ENCODE results near the gene FBXL5. TPM values are rescaled to one million over a fixed set of nuclear protein-coding genes. Genes with fewer than 3 reads are reported as not detected.

The FBXL5 gene
- total and polyA plus RNA-seq, 2 donors (not counting 1 experiment from before 2014, with no cell fraction given) = 52.9 to 131 TPM

DNA sequence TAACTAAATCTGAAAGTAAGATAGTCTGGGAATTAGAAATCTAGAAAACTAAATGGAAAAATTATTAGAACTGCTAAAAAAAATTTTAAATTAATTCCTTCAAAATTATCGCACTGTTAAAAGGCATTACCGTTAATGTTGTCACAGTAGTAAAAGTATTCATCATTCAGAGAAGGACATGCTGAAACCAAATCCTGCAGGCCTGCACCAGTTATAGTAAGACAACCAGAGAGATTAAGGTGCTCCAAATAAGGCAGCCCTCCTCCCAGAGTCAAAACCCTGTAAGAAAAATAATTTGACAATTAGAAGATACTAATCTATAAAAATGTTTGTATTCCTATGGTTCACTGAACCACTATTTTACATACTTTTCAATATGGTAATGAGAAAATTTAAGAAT, 43.0 kb downstream of the FBXL5 start:
- Histone ChIP-seq H3K79me2 (ENCODE audit: control insufficient read depth, insufficient read depth, low read length) (peaks cover 11% of the 10 kb centered on the region), H3K36me3 (ENCODE audit: control insufficient read depth, insufficient read depth, low read length) (peaks cover 2% of the 10 kb centered on the region)
- TF ChIP-seq EZH2 (IDR thresholded peaks at IDR 0.05; ENCODE audit: low read length, missing control alignments) = no peak
- TF ChIP-seq, protein P1, sequence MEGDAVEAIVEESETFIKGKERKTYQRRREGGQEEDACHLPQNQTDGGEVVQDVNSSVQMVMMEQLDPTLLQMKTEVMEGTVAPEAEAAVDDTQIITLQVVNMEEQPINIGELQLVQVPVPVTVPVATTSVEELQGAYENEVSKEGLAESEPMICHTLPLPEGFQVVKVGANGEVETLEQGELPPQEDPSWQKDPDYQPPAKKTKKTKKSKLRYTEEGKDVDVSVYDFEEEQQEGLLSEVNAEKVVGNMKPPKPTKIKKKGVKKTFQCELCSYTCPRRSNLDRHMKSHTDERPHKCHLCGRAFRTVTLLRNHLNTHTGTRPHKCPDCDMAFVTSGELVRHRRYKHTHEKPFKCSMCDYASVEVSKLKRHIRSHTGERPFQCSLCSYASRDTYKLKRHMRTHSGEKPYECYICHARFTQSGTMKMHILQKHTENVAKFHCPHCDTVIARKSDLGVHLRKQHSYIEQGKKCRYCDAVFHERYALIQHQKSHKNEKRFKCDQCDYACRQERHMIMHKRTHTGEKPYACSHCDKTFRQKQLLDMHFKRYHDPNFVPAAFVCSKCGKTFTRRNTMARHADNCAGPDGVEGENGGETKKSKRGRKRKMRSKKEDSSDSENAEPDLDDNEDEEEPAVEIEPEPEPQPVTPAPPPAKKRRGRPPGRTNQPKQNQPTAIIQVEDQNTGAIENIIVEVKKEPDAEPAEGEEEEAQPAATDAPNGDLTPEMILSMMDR (conservative IDR thresholded peaks at IDR 0.05 in 1 of 2, IDR thresholded peaks at IDR 0.05 in 1 of 2; ENCODE audit: low read depth in 1 of 2, low read length in 2 of 2) = no peak

DNA sequence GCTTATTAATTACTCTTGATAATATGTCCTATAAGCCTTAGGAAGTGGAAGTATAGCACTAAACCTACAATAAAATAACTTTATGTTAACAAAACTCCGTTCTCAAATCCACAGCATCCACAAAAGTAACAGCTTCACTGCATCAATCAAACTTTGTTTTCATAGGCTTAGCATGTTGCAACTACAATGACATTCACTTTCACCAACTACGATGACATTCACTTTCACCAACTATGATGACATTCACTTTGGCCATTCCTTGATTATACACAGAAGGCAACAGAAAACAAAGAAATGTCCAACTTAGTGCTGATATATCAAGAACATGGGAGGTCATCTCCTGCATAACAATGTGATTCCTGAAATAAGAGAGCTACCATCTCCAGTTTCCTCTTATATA, 44.3 kb downstream of the FBXL5 start:
- no peak for DNase-seq (ENCODE audit: low read depth in 2 of 2)
- H3K27me3 ChIP-seq (ENCODE audit: control insufficient read depth, insufficient read depth, low read length) = no peaks in the 10 kb centered on the region
- TF ChIP-seq EZH2 (IDR thresholded peaks at IDR 0.05; ENCODE audit: low read length, missing control alignments) = no peak
- TF ChIP-seq, protein P1 (conservative IDR thresholded peaks at IDR 0.05 in 1 of 2, IDR thresholded peaks at IDR 0.05 in 1 of 2; ENCODE audit: low read depth in 1 of 2, low read length in 2 of 2) = no peak
- no peak overlapping the region for H3K9ac ChIP-seq (ENCODE audit: insufficient read depth, low read length)
- H3K4me2 ChIP-seq (ENCODE audit: extremely low read depth, insufficient read depth, low read length) = no peak overlapping the region
- H3K4me3 ChIP-seq (replicated peaks in 1 of 4; ENCODE audit: control extremely low read depth in 1 of 4, insufficient read depth in 1 of 4, low read depth in 3 of 4, low read length in 4 of 4) = no peak overlapping the region
- peaks cover 2% of the 10 kb centered on the region for H3K36me3 ChIP-seq (ENCODE audit: control insufficient read depth, insufficient read depth, low read length)
- no peak overlapping the region for H2AFZ ChIP-seq (ENCODE audit: low read length)
- no peaks in the 10 kb centered on the region for H4K20me1 ChIP-seq (ENCODE audit: control insufficient read depth, extremely low read depth, insufficient read depth, low read length)
- no peak overlapping the region for H3K27ac ChIP-seq (ENCODE audit: insufficient read depth, low read length)
- H3K4me1 ChIP-seq (ENCODE audit: control insufficient read depth, extremely low read depth, insufficient read depth, low read length) = no peaks in the 10 kb centered on the region
- no peaks in the 10 kb centered on the region for H3K79me2 ChIP-seq (ENCODE audit: control insufficient read depth, insufficient read depth, low read length)
- no peaks in the 10 kb centered on the region for H3K9me3 ChIP-seq (ENCODE audit: control insufficient read depth, insufficient read depth, low read depth, low read length)

More for the DNA sequence above, 43.0 kb downstream of the FBXL5 start:
- Histone ChIP-seq H3K4me3 (replicated peaks in 1 of 4; ENCODE audit: control extremely low read depth in 1 of 4, insufficient read depth in 1 of 4, low read depth in 3 of 4, low read length in 4 of 4) (no peak overlapping the region), H3K4me1 (ENCODE audit: control insufficient read depth, extremely low read depth, insufficient read depth, low read length) (no peaks in the 10 kb centered on the region), H2AFZ (ENCODE audit: low read length) (no peak overlapping the region), H3K27ac (ENCODE audit: insufficient read depth, low read length) (no peak overlapping the region), H3K4me2 (ENCODE audit: extremely low read depth, insufficient read depth, low read length) (no peak overlapping the region), H3K27me3 (ENCODE audit: control insufficient read depth, insufficient read depth, low read length) (no peaks in the 10 kb centered on the region), H3K9me3 (ENCODE audit: control insufficient read depth, insufficient read depth, low read depth, low read length) (no peaks in the 10 kb centered on the region), H4K20me1 (ENCODE audit: control insufficient read depth, extremely low read depth, insufficient read depth, low read length) (no peaks in the 10 kb centered on the region), H3K9ac (ENCODE audit: insufficient read depth, low read length) (no peak overlapping the region)
- no peak for DNase-seq (ENCODE audit: low read depth in 2 of 2)

DNA sequence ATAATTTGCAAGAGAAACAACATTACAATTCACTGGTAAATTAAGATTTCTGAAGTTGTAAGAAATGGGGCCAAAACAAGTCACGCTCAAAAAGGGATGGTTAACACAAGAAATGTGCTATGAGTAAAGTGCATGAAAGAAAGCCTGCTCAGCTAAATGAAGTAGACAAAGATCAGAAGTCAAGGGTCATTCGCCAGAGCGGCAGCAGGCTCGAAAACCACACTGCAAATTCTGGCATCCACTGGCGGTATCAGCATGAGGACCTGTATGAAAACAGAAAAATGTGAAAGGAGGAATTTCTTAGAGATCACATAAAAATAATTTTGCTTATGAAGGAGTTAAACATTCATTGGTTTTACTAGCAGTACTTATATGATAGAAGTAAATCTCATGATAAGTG, 49.6 kb downstream of the FBXL5 start:
- Histone ChIP-seq H3K4me2 (ENCODE audit: extremely low read depth, insufficient read depth, low read length) (no peak overlapping the region), H2AFZ (ENCODE audit: low read length) (no peak overlapping the region), H3K4me1 (ENCODE audit: control insufficient read depth, extremely low read depth, insufficient read depth, low read length) (no peaks in the 10 kb centered on the region), H3K9ac (ENCODE audit: insufficient read depth, low read length) (no peak overlapping the region), H3K9me3 (ENCODE audit: control insufficient read depth, insufficient read depth, low read depth, low read length) (no peaks in the 10 kb centered on the region), H4K20me1 (ENCODE audit: control insufficient read depth, extremely low read depth, insufficient read depth, low read length) (no peaks in the 10 kb centered on the region), H3K27me3 (ENCODE audit: control insufficient read depth, insufficient read depth, low read length) (no peaks in the 10 kb centered on the region), H3K36me3 (ENCODE audit: control insufficient read depth, insufficient read depth, low read length) (peaks cover 3% of the 10 kb centered on the region), H3K79me2 (ENCODE audit: control insufficient read depth, insufficient read depth, low read length) (no peaks in the 10 kb centered on the region), H3K27ac (ENCODE audit: insufficient read depth, low read length) (no peak overlapping the region), H3K4me3 (replicated peaks in 1 of 4; ENCODE audit: control extremely low read depth in 1 of 4, insufficient read depth in 1 of 4, low read depth in 3 of 4, low read length in 4 of 4) (no peak overlapping the region)
- DNase-seq (ENCODE audit: low read depth in 2 of 2) = no peak
- no peak for TF ChIP-seq EZH2 (IDR thresholded peaks at IDR 0.05; ENCODE audit: low read length, missing control alignments)
- TF ChIP-seq, protein P1 (conservative IDR thresholded peaks at IDR 0.05 in 1 of 2, IDR thresholded peaks at IDR 0.05 in 1 of 2; ENCODE audit: low read depth in 1 of 2, low read length in 2 of 2) = no peak

Measured in fibroblast of lung (primary cell).